ENCODE data around the gene SAXO1. TPM values are rescaled to one million over a fixed set of nuclear protein-coding genes. Genes with fewer than 3 reads are reported as not detected.

SAXO1 gene
- total RNA-seq, 1 experiment from 2014 or later, result 0.09 TPM

- peaks cover 3% of the 10 kb centered on the region; the same call in 1 of the 2 replicates for H3K9me3 Mint-ChIP-seq
- H3K27ac Mint-ChIP-seq, result no peak overlapping the region
- ChIA-PET POLR2A (no interaction called here), CTCF (interaction anchor here (1.0 kb wide), 1 partner anchor 37 kb away, joined by 3 read pairs; no protein-coding TSS in a partner anchor)
- no peaks in the 10 kb centered on the region for H3K27me3 Mint-ChIP-seq (ENCODE audit: low read depth)
- no peak for DNase-seq (ENCODE audit: low spot score)
- no peak overlapping the region for H3K4me3 Mint-ChIP-seq
- no peak for ATAC-seq
- no peaks in the 10 kb centered on the region for H3K36me3 Mint-ChIP-seq
- 0 out of 2 replicates have a peak, but pooled peaks cover 4% of the 10 kb centered on the region for H3K4me1 Mint-ChIP-seq
- no peak for TF ChIP-seq CTCF (IDR thresholded peaks at IDR 0.05)
- no peak for TF ChIP-seq ZNF423 (CRISPR knock-in tag; IDR thresholded peaks at IDR 0.05)
- no peak for TF ChIP-seq IRF1 (CRISPR knock-in tag; IDR thresholded peaks at IDR 0.05)
- TF ChIP-seq TCF7 (CRISPR knock-in tag; IDR thresholded peaks at IDR 0.05; ENCODE audit: low read depth), result no peak
- TF ChIP-seq SOX15 (CRISPR knock-in tag; IDR thresholded peaks at IDR 0.05), result no peak
- TF ChIP-seq E2F4 (CRISPR knock-in tag; IDR thresholded peaks at IDR 0.05; ENCODE audit: borderline replicate concordance, low read depth), result no peak
- TF ChIP-seq FOXK1 (CRISPR knock-in tag; IDR thresholded peaks at IDR 0.05), result no peak
- no peak for TF ChIP-seq ZNF219 (CRISPR knock-in tag; IDR thresholded peaks at IDR 0.05; ENCODE audit: borderline replicate concordance)
- TF ChIP-seq USF1 (CRISPR knock-in tag; IDR thresholded peaks at IDR 0.05), result no peak
- TF ChIP-seq PRRX2 (CRISPR knock-in tag; IDR thresholded peaks at IDR 0.05), result no peak
- TF ChIP-seq ZNF317 (CRISPR knock-in tag; IDR thresholded peaks at IDR 0.05; ENCODE audit: borderline replicate concordance, low read depth), result no peak
- no peak for TF ChIP-seq TEAD1 (CRISPR knock-in tag; IDR thresholded peaks at IDR 0.05)
- no peak for TF ChIP-seq ZNF138 (CRISPR knock-in tag; conservative IDR thresholded peaks at IDR 0.05)
- TF ChIP-seq ZNF232 (CRISPR knock-in tag; IDR thresholded peaks at IDR 0.05), result no peak
- no peak for TF ChIP-seq ARID4B (CRISPR knock-in tag; IDR thresholded peaks at IDR 0.05; ENCODE audit: borderline replicate concordance)
These were observed 107.1 kb downstream of the SAXO1 start for GRCh38 chr9:18925880-18926279.

- Mint-ChIP-seq H3K36me3 (no peaks in the 10 kb centered on the region), H3K4me1 (0 out of 2 replicates have a peak, but pooled peaks cover 4% of the 10 kb centered on the region), H3K27me3 (ENCODE audit: low read depth) (no peaks in the 10 kb centered on the region), H3K27ac (no peak overlapping the region), H3K4me3 (no peak overlapping the region), H3K9me3 (no peaks in the 10 kb centered on the region)
- DNase-seq (ENCODE audit: low spot score) (no peak), ATAC-seq (no peak)
- ChIA-PET CTCF (interaction anchor here (0.5 kb wide), 1 partner anchor 89 kb away, joined by 3 read pairs; no protein-coding TSS in a partner anchor), POLR2A (no interaction called here)
- TF ChIP-seq ZNF425 (CRISPR knock-in tag; conservative IDR thresholded peaks at IDR 0.05), result no peak
- no peak for TF ChIP-seq CREB1 (CRISPR knock-in tag; IDR thresholded peaks at IDR 0.05)
- no peak for TF ChIP-seq FOXJ3 (CRISPR knock-in tag; IDR thresholded peaks at IDR 0.05; ENCODE audit: borderline replicate concordance)
- TF ChIP-seq ATF2 (CRISPR knock-in tag; IDR thresholded peaks at IDR 0.05; ENCODE audit: borderline replicate concordance, low read depth), result no peak
- TF ChIP-seq TCF7 (CRISPR knock-in tag; IDR thresholded peaks at IDR 0.05; ENCODE audit: low read depth), result no peak
These were observed 109.2 kb downstream of the SAXO1 start for GRCh38 chr9:18923671-18924430.
